Mammary epithelial cell (primary cell): ENCODE data around the gene OXNAD1.

Experiments
- CTCF ChIP-seq, 2 donors: IDR thresholded peaks in 1 of 2; conservative IDR thresholded peaks in 1 of 2; 2 replicates each; pipeline ENCODE4 v1.5.1; 2011 to 2012; ENCODE audit warnings: inconsistent platforms in 2 of 2, low read length in 2 of 2, mild to moderate bottlenecking in 2 of 2, control low read depth in 1 of 2, low read depth in 1 of 2; ENCODE audit not compliant: insufficient read depth in 1 of 2; ENCODE audit errors: extremely low read depth in 1 of 2
- EZH2 ChIP-seq: IDR thresholded peaks from 2 replicates; pipeline ENCODE4 v1.6.1; 2012; ENCODE audit warnings: low read length, inconsistent platforms, borderline replicate concordance

GRCh38 chr3:16272588-16272987, 7.6 kb downstream of the OXNAD1 start:
- TF ChIP-seq CTCF (conservative IDR thresholded peaks at IDR 0.05 in 1 of 2, IDR thresholded peaks at IDR 0.05 in 1 of 2; ENCODE audit: extremely low read depth in 1 of 2, insufficient read depth in 1 of 2, low read depth in 1 of 2, low read length in 2 of 2) (no peak), EZH2 (no peak)
